ENCODE results near the gene LCP1.
"Not testable (repeated sequence)": the region's sequence is repeated elsewhere in the genome, so short reads cannot be mapped to it uniquely, and the experiment has no call there.

The LCP1 gene

GRCh38 chr13:46181840-46182490 lies at the start of gene LCP1:
TSS of gene LCP1 (minus strand) at chr13:46182177. CDS start at chr13:46159662, 22,515 bp downstream.
- peak; percentile 89 to 95 for DNase-seq

- DNase-seq = no peak
Observed at GRCh38 chr13:46229251-46229650, 47.3 kb upstream of the LCP1 start.

GRCh38 chr13:46220234-46220633 lies 38.3 kb upstream of the LCP1 start:
- DNase-seq = not testable (repeated sequence)

- not testable (repeated sequence) for DNase-seq
Observed at GRCh38 chr13:46214741-46215140, 32.8 kb upstream of the LCP1 start.

GRCh38 chr13:46213242-46213641 lies 31.3 kb upstream of the LCP1 start:
- no peak for DNase-seq

- peak; percentile 81 to 88 for DNase-seq
Observed at GRCh38 chr13:46211483-46212351, 29.7 kb upstream of the LCP1 start, which contains the start of gene LRRC63. TSS of gene LRRC63 (plus strand) at chr13:46211928. CDS start at chr13:46213035, 1,107 bp downstream.

GRCh38 chr13:46211116-46211482 lies 29.1 kb upstream of the LCP1 start:
- peak; percentile 43 to 66 for DNase-seq

GRCh38 chr13:46210362-46211083 lies 28.5 kb upstream of the LCP1 start:
- no peak for DNase-seq

- DNase-seq = no peak
Observed at GRCh38 chr13:46207828-46208227, 25.9 kb upstream of the LCP1 start.

- DNase-seq = no peak
Observed at GRCh38 chr13:46206143-46206542, 24.2 kb upstream of the LCP1 start.

GRCh38 chr13:46202966-46203365 lies 21.0 kb upstream of the LCP1 start:
- DNase-seq = no peak

- DNase-seq = peak in 1 of 2 donors; percentile 54
Observed at GRCh38 chr13:46202188-46202795, 20.3 kb upstream of the LCP1 start.

GRCh38 chr13:46198696-46199193 lies 16.8 kb upstream of the LCP1 start:
- no peak for DNase-seq

GRCh38 chr13:46197299-46198048 lies 15.5 kb upstream of the LCP1 start:
- no peak for DNase-seq

- DNase-seq = no peak
Observed at GRCh38 chr13:46195016-46195415, 13.0 kb upstream of the LCP1 start.

GRCh38 chr13:46192412-46192811 lies 10.4 kb upstream of the LCP1 start:
- DNase-seq = no peak

GRCh38 chr13:46185634-46186033 lies 3.7 kb upstream of the LCP1 start:
- no peak for DNase-seq

- peak; percentile 79 to 83 for DNase-seq
Observed at GRCh38 chr13:46184277-46184699, 2.3 kb upstream of the LCP1 start.

GRCh38 chr13:46183018-46183946 lies 1.3 kb upstream of the LCP1 start:
- DNase-seq = peak in 1 of 2 donors; percentile 20

- DNase-seq = no peak
Observed at GRCh38 chr13:46182491-46182877, 507 bp upstream of the LCP1 start.

GRCh38 chr13:46181377-46181839 lies 569 bp downstream of the LCP1 start:
- DNase-seq = no peak

All from CD4-positive, alpha-beta T cell treated with Interferon alpha-2 for 1 hour (primary cell).